ENCODE measurements around the gene AHI1. TPM values are rescaled to one million over a fixed set of nuclear protein-coding genes. Genes with fewer than 3 reads are reported as not detected.

Gene AHI1
- total and polyA plus RNA-seq, 3 donors from 2014 or later, result 33.9 to 93.1 (median 56.4) TPM

- H3K4me1 ChIP-seq, result no peaks in the 10 kb centered on the region
- H3K27me3 ChIP-seq, result no peaks in the 10 kb centered on the region
- intact Hi-C loops (cut with DNase I; ENCODE audit: low total_unique reads), result no loop called here
- DNase-seq, result no peak
- WGBS, 2 donors, result 92% methylated on average over 6 of the region's 6 CpGs
- TF ChIP-seq POLR2A (IDR thresholded peaks at IDR 0.05) (no peak), CTCF (IDR thresholded peaks at IDR 0.05) (no peak)
- H3K9me3 ChIP-seq, result no peaks in the 10 kb centered on the region
- H3K27ac ChIP-seq, result no peak overlapping the region
- H3K36me3 ChIP-seq (ENCODE audit: low read depth, missing control alignments), result no peaks in the 10 kb centered on the region
- no peak overlapping the region for H3K4me3 ChIP-seq
These were observed 6.3 kb upstream of the AHI1 start for GRCh38 chr6:135503703-135504475.

GRCh38 chr6:135499441-135500340 is 2.2 kb upstream of the AHI1 start:
- Histone ChIP-seq H3K9me3 (no peaks in the 10 kb centered on the region), H3K4me3 (no peak overlapping the region), H3K36me3 (ENCODE audit: low read depth, missing control alignments) (no peaks in the 10 kb centered on the region), H3K27me3 (no peaks in the 10 kb centered on the region), H3K4me1 (peaks cover 7% of the 10 kb centered on the region), H3K27ac (no peak overlapping the region)
- 75 to 84% methylated on average over 5 of the region's 5 CpGs for WGBS, 2 donors
- no peak for DNase-seq
- intact Hi-C loops (cut with DNase I; ENCODE audit: low total_unique reads), result no loop called here
- no peak for TF ChIP-seq POLR2A (IDR thresholded peaks at IDR 0.05)
- TF ChIP-seq CTCF (IDR thresholded peaks at IDR 0.05), result no peak

GRCh38 chr6:135498185-135498841 is 773 bp upstream of the AHI1 start:
- WGBS, 2 donors, result 0% methylated on average over 16 of the region's 16 CpGs
- Histone ChIP-seq H3K27me3 (no peaks in the 10 kb centered on the region), H3K4me1 (peaks cover 7% of the 10 kb centered on the region), H3K9me3 (no peaks in the 10 kb centered on the region), H3K36me3 (ENCODE audit: low read depth, missing control alignments) (no peaks in the 10 kb centered on the region), H3K4me3 (peak overlapping the region; percentile 85), H3K27ac (peak overlapping the region; percentile 98 to 99)
- intact Hi-C loops (cut with DNase I; ENCODE audit: low total_unique reads), result no loop called here
- TF ChIP-seq POLR2A (IDR thresholded peaks at IDR 0.05), result no peak
- no peak for TF ChIP-seq CTCF (IDR thresholded peaks at IDR 0.05)
- DNase-seq, result peak; percentile 78

GRCh38 chr6:135496800-135497411 is 634 bp downstream of the AHI1 start:
- Histone ChIP-seq H3K27me3 (no peaks in the 10 kb centered on the region), H3K9me3 (no peaks in the 10 kb centered on the region), H3K4me1 (peaks cover 7% of the 10 kb centered on the region), H3K27ac (peak overlapping the region; percentile 98 to 99), H3K36me3 (ENCODE audit: low read depth, missing control alignments) (no peaks in the 10 kb centered on the region), H3K4me3 (peak overlapping the region; percentile 85)
- DNase-seq, result no peak
- WGBS, 2 donors, result 0% methylated on average over 9 of the region's 9 CpGs
- TF ChIP-seq CTCF (IDR thresholded peaks at IDR 0.05) (no peak), POLR2A (IDR thresholded peaks at IDR 0.05) (no peak)
- intact Hi-C loops (cut with DNase I; ENCODE audit: low total_unique reads), result no loop called here

All from testis (tissue), 3 donors.